IMR-90 (cell line): ENCODE results near the gene PSMD1. TPM values are rescaled to one million over a fixed set of nuclear protein-coding genes. Genes with fewer than 3 reads are reported as not detected.

Experiments
- ATAC-seq: fragments of 200-7000 bp; cut with Tn5 transposase; 2 replicates; pipeline ENCODE4 v1.9.1; 2020; ENCODE audit warnings: low read depth, mild to moderate bottlenecking, moderate library complexity
- BruUV-seq: library from RNA; stranded (reverse); fragments of 400-500 nt; replicated peaks from 2 replicates; lab custom pipeline; 2021; lab: Mats Ljungman, UMichigan
- CTCF ChIA-PET: fragments of 300-600 bp; formaldehyde crosslinking; extraction: SDS; loops from one replicate; lab custom pipeline; 2021; ENCODE audit warnings: antibody characterized with exemption; lab: Yijun Ruan, JAX
- POLR2A ChIA-PET: fragments of 300-600 bp; sonication (Branson Sonifier 250); formaldehyde crosslinking; loops from one replicate; lab custom pipeline; 2022; ENCODE audit warnings: antibody characterized with exemption; ENCODE audit not compliant: unreplicated experiment; lab: Charles Lee
- DNase-seq: peaks from one replicate; pipeline ENCODE4 v3.0.0; 2013
- H2AFZ ChIP-seq: replicated peaks from 2 replicates; pipeline ENCODE3; 2013; ENCODE audit warnings: low read length, mild to moderate bottlenecking; ENCODE audit not compliant: poor library complexity
- H2AK5ac ChIP-seq: 2 replicates; pipeline ENCODE4 v1.6.1; 2013; ENCODE audit warnings: low read depth, low read length, inconsistent platforms
- H2AK9ac ChIP-seq: replicated peaks from 2 replicates; pipeline ENCODE3; 2013; ENCODE audit warnings: mild to moderate bottlenecking, low read depth, low read length, moderate library complexity; ENCODE audit not compliant: poor library complexity
- H2BK120ac ChIP-seq: 2 replicates; pipeline ENCODE4 v1.6.1; 2013; ENCODE audit warnings: low read depth, low read length, inconsistent platforms
- H2BK15ac ChIP-seq: 3 replicates; pipeline ENCODE4 v1.6.1; 2013; ENCODE audit warnings: low read depth, low read length, inconsistent platforms
- H2BK20ac ChIP-seq: 2 replicates; pipeline ENCODE4 v1.6.1; 2013; ENCODE audit warnings: low read depth, mild to moderate bottlenecking, inconsistent platforms, low read length, moderate library complexity
- H2BK5ac ChIP-seq: 2 replicates; pipeline ENCODE4 v1.6.1; 2013; ENCODE audit warnings: mild to moderate bottlenecking, low read depth, low read length, inconsistent platforms; ENCODE audit not compliant: poor library complexity, severe bottlenecking
- H3K14ac ChIP-seq: replicated peaks from 2 replicates; pipeline ENCODE4 v1.6.1; 2013; ENCODE audit warnings: low read depth, low read length, inconsistent platforms
- H3K18ac ChIP-seq: 2 replicates; pipeline ENCODE4 v1.6.1; 2013; ENCODE audit warnings: low read depth, low read length, control low read depth
- H3K23ac ChIP-seq: 2 replicates; pipeline ENCODE4 v1.6.1; 2013; ENCODE audit warnings: low read depth, low read length, inconsistent platforms
- H3K27ac ChIP-seq: 2 replicates; pipeline ENCODE4 v1.5.1; 2013; ENCODE audit warnings: mild to moderate bottlenecking, control low read depth, low read length; ENCODE audit not compliant: insufficient read depth
- H3K27me3 ChIP-seq: 2 replicates; pipeline ENCODE4 v1.6.1; 2013; ENCODE audit warnings: low read length; ENCODE audit not compliant: control insufficient read depth, insufficient read depth
- H3K36me3 ChIP-seq: 2 replicates; pipeline ENCODE4 v1.6.1; 2013; ENCODE audit warnings: low read length, mixed read lengths; ENCODE audit not compliant: control insufficient read depth, insufficient read depth
- H3K4ac ChIP-seq: 2 replicates; pipeline ENCODE4 v1.6.1; 2013; ENCODE audit warnings: low read depth, low read length, inconsistent platforms
- H3K4me1 ChIP-seq: 2 replicates; pipeline ENCODE4 v1.6.1; 2013; ENCODE audit warnings: low read length, mixed read lengths; ENCODE audit not compliant: control insufficient read depth, insufficient read depth
- H3K4me2 ChIP-seq: 2 replicates; pipeline ENCODE4 v1.6.1; 2013; ENCODE audit warnings: low read depth, mild to moderate bottlenecking, control low read depth, low read length, moderate library complexity
- H3K4me3 ChIP-seq: 2 replicates; pipeline ENCODE4 v1.5.1; 2013; ENCODE audit warnings: low read depth, mild to moderate bottlenecking, control low read depth, low read length, moderate library complexity; ENCODE audit not compliant: insufficient read depth
- H3K56ac ChIP-seq: 2 replicates; pipeline ENCODE4 v1.6.1; 2013; ENCODE audit warnings: low read length, inconsistent platforms; ENCODE audit not compliant: insufficient read depth; ENCODE audit errors: extremely low read depth
- H3K79me1 ChIP-seq, 2 experiments: 2 replicates each; pipeline ENCODE4 v1.6.1; 2013; ENCODE audit warnings: low read length in 2 of 2, inconsistent platforms in 1 of 2, low read depth in 1 of 2
- H3K9ac ChIP-seq: 2 replicates; pipeline ENCODE4 v1.6.1; 2013; ENCODE audit warnings: low read depth, low read length, control low read depth
- H3K9me1 ChIP-seq: 2 replicates; pipeline ENCODE4 v1.6.1; 2013; ENCODE audit warnings: low read length, inconsistent platforms; ENCODE audit not compliant: insufficient read depth
- H3K9me3 ChIP-seq: 2 replicates; pipeline ENCODE4 v1.6.1; 2013; ENCODE audit warnings: low read length; ENCODE audit not compliant: control insufficient read depth, insufficient read depth
- H4K20me1 ChIP-seq: 2 replicates; pipeline ENCODE4 v1.6.1; 2013; ENCODE audit warnings: low read length, inconsistent platforms; ENCODE audit not compliant: insufficient read depth
- H4K5ac ChIP-seq: 2 replicates; pipeline ENCODE4 v1.6.1; 2013; ENCODE audit warnings: mild to moderate bottlenecking, low read depth, low read length, control low read depth
- H4K8ac ChIP-seq, 2 experiments: 2 replicates each; pipeline ENCODE4 v1.6.1; 2013; ENCODE audit warnings: low read depth in 2 of 2, low read length in 2 of 2, control low read depth in 1 of 2, inconsistent platforms in 1 of 2
- H4K91ac ChIP-seq: 2 replicates; pipeline ENCODE4 v1.6.1; 2013; ENCODE audit warnings: low read depth, low read length, inconsistent platforms; ENCODE audit not compliant: insufficient read depth
- BHLHE40 ChIP-seq: fragments of 150-350 bp; IDR thresholded peaks from 2 replicates; pipeline ENCODE4 v1.6.1; 2016; ENCODE audit warnings: mild to moderate bottlenecking, low read depth, low read length
- CEBPB ChIP-seq: IDR thresholded peaks from 2 replicates; pipeline ENCODE4 v1.6.1; 2012; ENCODE audit warnings: low read depth, low read length, improper control_type of control experiment
- MAFK ChIP-seq: IDR thresholded peaks from 2 replicates; pipeline ENCODE4 v1.6.1; 2012; ENCODE audit warnings: low read depth, low read length, improper control_type of control experiment
- POLR2A ChIP-seq: IDR thresholded peaks from 2 replicates; pipeline ENCODE4 v1.6.1; 2012; ENCODE audit warnings: mild to moderate bottlenecking, low read depth, low read length
- WGBS, 2 experiments: methylation state at CpG; one replicate each; pipeline versions ENCODE4 v1.1.5 to v1.1.7; 2013; ENCODE audit warnings: missing lambda C conversion rate in 2 of 2; ENCODE audit not compliant: insufficient read length in 1 of 2; ENCODE audit errors: extremely low coverage in 2 of 2; 5-methylcytosine and 5-hydroxymethylcytosine counted together
- dilution Hi-C: fragments of 300-500 bp; cut with HindIII; formaldehyde crosslinking; loops from one replicate; pipeline ENCODE4 v1.14.3; 2018; ENCODE audit warnings: low sequenced_read_pairs; ENCODE audit not compliant: unreplicated experiment
- in situ Hi-C: fragments of 300-500 bp; cut with MboI; formaldehyde crosslinking; loops from 3 replicates; pipeline ENCODE4 v1.14.3; 2019; ENCODE audit warnings: low sequenced_read_pairs, inconsistent platforms, mixed read lengths
- intact Hi-C: fragments of 100-400 bp; cut with micrococcal nuclease; formaldehyde crosslinking; loops from 2 replicates; pipeline ENCODE4 v1.10.0; 2022
- polyA plus RNA-seq, 3 experiments: library from polyadenylated mRNA; depleted of rRNA; stranded (reverse); fragments of >200 nt; gene quantifications; 2 replicates each; pipeline ENCODE4 v1.2.3, GENCODE V29; 2012; ENCODE audit warnings: low replicate concordance in 1 of 3
- total RNA-seq: library from RNA; depleted of rRNA; stranded (reverse); fragments of >200 nt; gene quantifications from 2 replicates; pipeline ENCODE4 v1.2.3, GENCODE V29; 2012
- TF ChIP-seq, protein P1 (sequence below): fragments of 150-350 bp; IDR thresholded peaks from 2 replicates; pipeline ENCODE4 v1.6.1; 2017; ENCODE audit warnings: mild to moderate bottlenecking, antibody characterized with exemption, low read length, low read depth

Gene PSMD1
- total and polyA plus RNA-seq, 2 of the 4 experiments (the other 2 are of a cell fraction): 89.8 to 181 TPM

DNA sequence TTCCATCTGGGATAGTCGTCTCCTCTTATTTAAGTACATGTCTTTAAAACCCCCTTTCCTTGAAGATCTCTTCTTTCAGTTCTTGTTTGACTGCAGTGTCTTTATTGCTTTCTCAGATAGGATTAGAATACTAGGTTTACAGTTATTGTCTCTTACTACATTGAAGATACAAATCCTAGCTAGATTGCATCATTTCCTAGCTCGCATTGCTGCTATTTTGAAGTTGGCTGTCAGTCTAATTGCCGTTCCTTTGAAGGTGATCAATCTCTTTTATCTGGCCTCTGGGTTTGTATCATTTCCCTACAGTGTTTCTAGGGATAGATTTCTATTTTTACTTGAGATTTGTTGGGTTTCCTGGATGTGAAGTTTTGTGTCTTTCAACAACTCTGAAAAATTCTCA lies 162.6 kb downstream of the PSMD1 start:
- no peak overlapping the region for H3K4ac ChIP-seq
- BruUV-seq: no TSS peak
- no peak overlapping the region for H2BK20ac ChIP-seq
- TF ChIP-seq, protein P1, sequence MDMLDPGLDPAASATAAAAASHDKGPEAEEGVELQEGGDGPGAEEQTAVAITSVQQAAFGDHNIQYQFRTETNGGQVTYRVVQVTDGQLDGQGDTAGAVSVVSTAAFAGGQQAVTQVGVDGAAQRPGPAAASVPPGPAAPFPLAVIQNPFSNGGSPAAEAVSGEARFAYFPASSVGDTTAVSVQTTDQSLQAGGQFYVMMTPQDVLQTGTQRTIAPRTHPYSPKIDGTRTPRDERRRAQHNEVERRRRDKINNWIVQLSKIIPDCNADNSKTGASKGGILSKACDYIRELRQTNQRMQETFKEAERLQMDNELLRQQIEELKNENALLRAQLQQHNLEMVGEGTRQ: no peak
- TF ChIP-seq CEBPB: peak; percentile 59; the same call in 1 of the 2 replicates
- TF ChIP-seq BHLHE40: no peak
- TF ChIP-seq POLR2A: no peak
- no peak for TF ChIP-seq MAFK
- no peak overlapping the region for H3K56ac ChIP-seq
- whole genome bisulfite sequencing, 2 experiments: no CpG with 5 or more reads among the region's 3 CpGs
- H3K27ac ChIP-seq: no peak overlapping the region
- peaks cover 43% of the 10 kb centered on the region for H3K36me3 ChIP-seq
- H3K9ac ChIP-seq: no peak overlapping the region
- H3K4me3 ChIP-seq: no peak overlapping the region
- intact Hi-C loops (no loop called here), in situ Hi-C loops (no loop called here), dilution Hi-C loops (no loop called here)
- H3K79me1 ChIP-seq: peaks cover 0 to 24% of the 10 kb centered on the region in 2 experiments; a peak in 2 of 4 replicates
- H4K91ac ChIP-seq: no peak overlapping the region
- peaks cover 15% of the 10 kb centered on the region for H3K4me1 ChIP-seq
- H2BK120ac ChIP-seq: no peak overlapping the region
- CTCF ChIA-PET: no interaction called here
- no peak overlapping the region for H2AK5ac ChIP-seq
- H4K20me1 ChIP-seq: no peaks in the 10 kb centered on the region
- H2BK5ac ChIP-seq: peak overlapping the region; percentile 37
- ATAC-seq (no peak), DNase-seq (no peak)
- H3K18ac ChIP-seq: no peak overlapping the region; the same call in 1 of the 2 replicates
- no peak overlapping the region for H2BK15ac ChIP-seq
- H2AFZ ChIP-seq: no peak overlapping the region
- H3K4me2 ChIP-seq: no peak overlapping the region
- H3K14ac ChIP-seq: no peak overlapping the region
- H3K27me3 ChIP-seq: no peaks in the 10 kb centered on the region
- peaks cover 14% of the 10 kb centered on the region for H3K9me1 ChIP-seq
- H4K5ac ChIP-seq: 0 out of 2 replicates have a peak overlapping the region, but pooled peaks have one; percentile 33
- POLR2A ChIA-PET: no interaction called here
- peaks cover 2% of the 10 kb centered on the region; the same call in 1 of the 2 replicates for H3K9me3 ChIP-seq
- no peak overlapping the region for H4K8ac ChIP-seq
- no peak overlapping the region for H3K23ac ChIP-seq
- H2AK9ac ChIP-seq: no peak overlapping the region
